SK-N-DZ (cell line): ENCODE measurements around the gene NARS2.
"Not testable (repeated sequence)": the region's sequence is repeated elsewhere in the genome, so short reads cannot be mapped to it uniquely, and the experiment has no call there.

Experiments
- DNase-seq: peaks from one replicate; pipeline ENCODE4 v3.0.0-alpha.2; 2015; ENCODE audit warnings: low spot score

Gene NARS2

GRCh38 chr11:78576549-78577097 lies 2.0 kb upstream of the NARS2 start:
- no peak for DNase-seq

GRCh38 chr11:78575478-78575877 lies 814 bp upstream of the NARS2 start:
- DNase-seq, result peak; percentile 55

GRCh38 chr11:78573681-78574080 lies 983 bp downstream of the NARS2 start:
- no peak for DNase-seq

- no peak for DNase-seq
These were observed 1.4 kb downstream of the NARS2 start for GRCh38 chr11:78573271-78573670.

GRCh38 chr11:78572394-78572793 lies 2.3 kb downstream of the NARS2 start:
- no peak for DNase-seq

GRCh38 chr11:78570031-78570430 lies 4.6 kb downstream of the NARS2 start:
- no peak for DNase-seq

- no peak for DNase-seq
These were observed 7.5 kb downstream of the NARS2 start for GRCh38 chr11:78567209-78567608.

- peak; percentile 74 for DNase-seq
These were observed 9.9 kb downstream of the NARS2 start for GRCh38 chr11:78564490-78565467.

- DNase-seq, result not testable (repeated sequence)
These were observed 10.6 kb downstream of the NARS2 start for GRCh38 chr11:78564037-78564436.

GRCh38 chr11:78563090-78563489 lies 11.6 kb downstream of the NARS2 start:
- DNase-seq, result not testable (repeated sequence)

GRCh38 chr11:78562398-78562797 lies 12.3 kb downstream of the NARS2 start:
- DNase-seq, result no peak

- no peak for DNase-seq
These were observed 13.7 kb downstream of the NARS2 start for GRCh38 chr11:78560826-78561484.

- DNase-seq, result no peak
These were observed 14.5 kb downstream of the NARS2 start for GRCh38 chr11:78560153-78560552.

GRCh38 chr11:78557236-78557635 lies 17.4 kb downstream of the NARS2 start:
- no peak for DNase-seq

GRCh38 chr11:78555592-78555991 lies 19.1 kb downstream of the NARS2 start:
- no peak for DNase-seq

GRCh38 chr11:78552881-78553280 lies 21.8 kb downstream of the NARS2 start:
- DNase-seq, result no peak

GRCh38 chr11:78552139-78552538 lies 22.5 kb downstream of the NARS2 start:
- not testable (repeated sequence) for DNase-seq

GRCh38 chr11:78551066-78551465 lies 23.6 kb downstream of the NARS2 start:
- no peak for DNase-seq

GRCh38 chr11:78549624-78550409 lies 24.8 kb downstream of the NARS2 start:
- DNase-seq, result no peak

GRCh38 chr11:78548911-78549590 lies 25.6 kb downstream of the NARS2 start:
- DNase-seq, result no peak
